22Rv1 (cell line): ENCODE results near the gene SF3B6.
A peak's percentile ranks its signal among the peaks of the same experiment; 100 is the strongest.

Source experiments
- H3K27ac ChIP-seq: fragments of 450-650 bp; 2 replicates; pipeline ENCODE4 v1.5.1; 2017
- ZFX ChIP-seq: fragments of 450-650 bp; IDR thresholded peaks from 2 replicates; pipeline ENCODE4 v1.6.1; 2017; ENCODE audit warnings: antibody characterized with exemption, borderline replicate concordance
- TF ChIP-seq, protein P1 (sequence below): fragments of 450-650 bp; IDR thresholded peaks from 2 replicates; pipeline ENCODE4 v1.5.1; 2017; ENCODE audit warnings: mild to moderate bottlenecking

Gene SF3B6

DNA sequence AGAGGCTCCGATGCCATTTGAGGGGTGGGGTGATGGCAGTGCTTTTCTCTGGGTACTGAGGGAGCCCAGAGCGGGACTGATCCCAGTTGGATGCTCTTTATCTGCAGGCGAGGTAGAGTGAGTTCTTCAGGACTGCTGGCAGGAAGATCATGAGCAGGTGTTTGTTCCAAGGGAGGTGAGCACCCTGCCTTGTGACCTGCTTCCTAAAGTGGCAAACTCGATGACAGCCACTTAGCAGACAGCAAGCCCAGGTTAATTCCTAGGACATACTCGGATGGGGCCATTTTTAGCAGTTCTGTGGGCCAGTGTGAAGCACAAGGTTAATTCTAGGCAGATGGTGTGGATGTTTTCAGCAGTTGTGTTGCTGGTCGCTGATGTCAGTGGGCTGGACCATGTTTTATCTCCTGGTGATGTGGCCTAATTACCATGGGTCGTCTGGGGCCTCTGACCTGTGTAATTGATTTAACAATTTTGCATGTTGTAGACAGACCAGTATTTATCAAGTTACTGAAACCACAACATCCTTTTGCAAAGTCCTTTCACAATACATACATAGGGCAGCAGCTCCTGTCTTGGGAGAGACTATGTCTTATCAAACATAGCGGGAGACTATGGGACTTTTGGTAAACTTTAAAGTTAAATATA is 21.6 kb downstream of the SF3B6 start:
- TF ChIP-seq, protein P1, sequence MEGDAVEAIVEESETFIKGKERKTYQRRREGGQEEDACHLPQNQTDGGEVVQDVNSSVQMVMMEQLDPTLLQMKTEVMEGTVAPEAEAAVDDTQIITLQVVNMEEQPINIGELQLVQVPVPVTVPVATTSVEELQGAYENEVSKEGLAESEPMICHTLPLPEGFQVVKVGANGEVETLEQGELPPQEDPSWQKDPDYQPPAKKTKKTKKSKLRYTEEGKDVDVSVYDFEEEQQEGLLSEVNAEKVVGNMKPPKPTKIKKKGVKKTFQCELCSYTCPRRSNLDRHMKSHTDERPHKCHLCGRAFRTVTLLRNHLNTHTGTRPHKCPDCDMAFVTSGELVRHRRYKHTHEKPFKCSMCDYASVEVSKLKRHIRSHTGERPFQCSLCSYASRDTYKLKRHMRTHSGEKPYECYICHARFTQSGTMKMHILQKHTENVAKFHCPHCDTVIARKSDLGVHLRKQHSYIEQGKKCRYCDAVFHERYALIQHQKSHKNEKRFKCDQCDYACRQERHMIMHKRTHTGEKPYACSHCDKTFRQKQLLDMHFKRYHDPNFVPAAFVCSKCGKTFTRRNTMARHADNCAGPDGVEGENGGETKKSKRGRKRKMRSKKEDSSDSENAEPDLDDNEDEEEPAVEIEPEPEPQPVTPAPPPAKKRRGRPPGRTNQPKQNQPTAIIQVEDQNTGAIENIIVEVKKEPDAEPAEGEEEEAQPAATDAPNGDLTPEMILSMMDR, result no peak
- TF ChIP-seq ZFX, result no peak
- H3K27ac ChIP-seq, result no peak overlapping the region

DNA sequence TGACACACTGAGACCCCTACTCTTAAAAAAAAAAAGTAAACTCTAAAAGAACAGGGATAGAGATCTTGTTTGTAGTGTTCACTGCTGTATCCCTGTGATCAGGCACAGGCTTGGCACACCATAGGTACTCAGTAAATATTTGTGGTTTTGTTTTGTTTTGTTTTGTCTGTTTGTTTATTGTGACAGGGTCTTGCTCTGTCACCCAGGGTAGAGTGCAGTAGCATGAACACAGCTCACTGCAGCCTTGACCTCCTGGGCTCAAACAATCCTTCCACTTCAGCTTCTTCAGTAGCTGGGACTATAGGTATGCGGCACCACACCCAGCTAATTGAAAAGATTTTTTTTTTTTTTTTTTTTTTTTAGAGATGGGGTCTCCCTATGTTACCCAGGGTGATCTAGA is 23.2 kb downstream of the SF3B6 start:
- TF ChIP-seq, protein P1, result no peak
- no peak overlapping the region for H3K27ac ChIP-seq

DNA sequence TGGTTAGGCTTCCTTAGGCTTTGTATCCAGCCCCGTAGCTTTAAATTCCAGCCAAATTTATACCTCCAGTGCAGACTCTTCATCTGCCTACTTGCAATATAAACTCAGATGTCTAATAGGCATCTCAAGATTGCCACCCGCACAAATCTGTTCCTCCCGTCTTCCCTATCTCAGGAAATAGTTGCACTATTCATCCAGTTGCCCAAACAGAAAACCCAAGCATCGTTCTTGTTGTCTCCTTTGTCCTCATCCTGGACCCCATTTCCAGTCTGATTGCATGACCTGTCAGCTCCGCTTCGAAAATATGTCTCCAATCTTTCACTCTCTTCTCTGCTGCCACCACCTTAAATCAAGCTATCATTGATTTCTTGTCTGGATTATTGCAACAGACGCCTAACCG is 24.3 kb downstream of the SF3B6 start:
- no peak for TF ChIP-seq ZFX
- TF ChIP-seq, protein P1, result no peak
- H3K27ac ChIP-seq, result peak overlapping the region; percentile 77

DNA sequence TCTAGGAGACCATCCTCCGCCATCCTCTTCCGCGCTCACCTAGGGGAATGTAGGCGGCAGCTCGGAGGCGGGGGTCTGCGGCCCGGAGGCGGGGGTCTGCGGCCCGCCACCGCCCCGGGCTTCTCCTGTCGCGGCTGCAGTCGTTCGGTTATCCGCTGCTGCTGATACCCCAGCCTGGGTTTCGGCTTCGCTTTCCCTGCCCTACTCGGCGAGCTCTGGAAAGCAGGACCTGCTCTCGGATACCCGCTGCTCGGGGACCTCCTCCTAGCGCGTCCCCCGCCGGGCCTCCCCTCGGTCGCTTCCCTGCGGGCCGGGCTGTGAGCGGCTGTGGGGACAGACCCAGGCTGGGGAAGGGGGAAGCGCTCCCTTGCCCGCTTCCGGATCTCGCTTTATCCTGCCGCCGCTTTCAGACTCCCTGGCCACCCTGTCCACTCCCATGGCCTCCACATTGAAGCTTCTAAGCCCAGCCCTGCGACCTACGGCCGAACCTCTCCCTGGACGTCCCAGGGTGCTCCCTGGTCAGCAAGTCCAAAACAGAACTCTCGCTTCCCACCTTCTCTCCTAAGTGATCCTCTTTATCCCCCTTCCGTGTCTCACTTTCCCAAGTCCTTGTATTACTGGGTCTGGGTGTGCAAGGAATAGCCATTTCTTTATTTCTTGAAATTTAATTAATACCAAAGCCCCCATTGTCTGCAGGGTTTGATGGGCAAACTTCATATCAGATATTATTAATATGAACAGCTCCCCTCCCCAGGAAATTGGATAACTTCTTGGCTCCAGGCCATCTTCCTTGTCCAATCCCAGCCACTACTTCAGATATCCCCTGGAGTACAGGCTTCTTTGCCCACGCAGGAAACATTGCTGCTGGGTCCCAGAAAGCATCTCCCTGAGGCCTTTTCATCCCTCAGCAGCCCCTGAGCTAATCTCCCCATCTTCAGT is 25.8 kb downstream of the SF3B6 start:
- TF ChIP-seq, protein P1, result no peak
- no peak for TF ChIP-seq ZFX
- H3K27ac ChIP-seq, result peak overlapping the region; percentile 77

DNA sequence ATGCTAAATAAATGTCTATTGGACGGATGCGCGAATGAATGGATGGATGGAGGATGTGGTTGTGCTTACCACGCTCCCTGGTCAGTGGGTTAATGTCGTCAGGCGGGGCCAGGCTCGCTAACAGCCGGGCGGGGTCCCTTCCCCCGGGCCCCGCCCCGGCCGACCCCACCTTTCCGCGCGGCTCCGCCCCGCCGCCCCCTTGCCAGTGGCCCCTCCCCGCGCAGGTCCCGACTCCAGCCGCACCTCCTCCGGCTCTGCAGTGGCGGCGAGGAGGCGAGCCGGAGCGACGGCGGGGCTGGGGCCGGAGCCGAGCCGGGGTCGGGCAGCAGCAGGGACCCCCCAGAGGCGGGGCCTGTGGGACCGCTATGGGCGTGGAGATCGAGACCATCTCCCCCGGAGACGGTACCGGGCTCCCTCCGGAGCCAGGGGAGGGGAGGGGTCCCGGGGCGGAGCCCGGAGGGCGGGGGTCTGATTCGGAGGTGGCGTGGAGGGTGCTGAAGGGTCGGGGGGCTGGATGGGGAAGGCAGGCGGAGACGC is 26.6 kb downstream of the SF3B6 start, which contains the start of gene FKBP1B:
TSS of gene FKBP1B (plus strand) at position 257 of the 537 bp plus-strand sequence. CDS start at position 366, 109 bp downstream.
- H3K27ac ChIP-seq, result peak within 1 kb of the TSS; percentile 77

DNA sequence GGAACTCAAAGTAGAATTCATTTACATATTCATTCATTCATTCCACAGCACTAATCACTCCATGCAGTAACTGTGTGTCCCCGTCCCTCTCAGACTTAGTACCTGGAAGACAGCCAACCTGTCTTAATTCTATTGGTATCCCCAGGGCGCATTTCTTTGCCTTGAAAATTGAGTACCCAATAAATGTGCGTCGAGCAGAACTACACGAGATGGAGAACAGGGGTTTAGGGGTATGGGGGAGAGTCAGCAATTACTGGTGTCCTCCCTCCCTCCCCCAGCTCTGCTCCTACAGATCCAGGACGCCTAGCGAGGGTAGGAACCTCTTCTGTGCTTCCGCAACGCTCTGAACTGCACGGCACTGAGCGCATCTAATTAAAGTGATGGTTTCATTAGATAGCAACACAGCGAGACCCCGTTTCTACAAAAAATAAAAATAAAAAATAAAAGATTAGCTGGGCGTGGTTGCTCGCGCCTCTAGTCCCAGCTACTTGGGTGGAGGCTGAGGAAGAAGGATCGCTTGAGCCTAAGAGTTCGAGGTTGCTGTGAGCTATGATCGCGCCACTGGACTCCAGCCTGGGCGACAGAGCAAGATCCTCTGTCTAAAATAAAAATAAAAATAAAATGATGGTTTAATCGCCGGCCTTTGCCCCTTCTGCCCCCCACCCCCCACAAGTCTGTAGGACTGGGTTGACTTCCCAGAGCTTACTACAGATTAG is 27.2 kb downstream of the SF3B6 start:
- TF ChIP-seq, protein P1, result no peak
- TF ChIP-seq ZFX, result no peak
- peak overlapping the region; percentile 77 for H3K27ac ChIP-seq

More for the DNA sequence above, 26.6 kb downstream of the SF3B6 start, which contains the start of gene FKBP1B:
- TF ChIP-seq, protein P1, result no peak
- no peak for TF ChIP-seq ZFX
